GM13977 (cell line): Measurements from ENCODE around the gene CXXC4.

Source experiments
- DNase-seq: peaks from one replicate; pipeline ENCODE4 v3.0.0; 2012; ENCODE audit warnings: low spot score
- CTCF ChIP-seq: IDR thresholded peaks from 2 replicates; pipeline ENCODE4 v1.5.1; 2012; ENCODE audit warnings: mild to moderate bottlenecking, control low read depth; ENCODE audit not compliant: insufficient read depth; ENCODE audit errors: extremely low read depth, missing control alignments
- in situ Hi-C: fragments of 300-500 bp; cut with MboI; formaldehyde crosslinking; loops from one replicate; pipeline ENCODE4 v1.12.0; 2022; ENCODE audit warnings: low sequenced_read_pairs, low pct_unique_long_range_greater_than_20kb, mixed read lengths, inconsistent platforms; ENCODE audit not compliant: unreplicated experiment

CXXC4 gene

GRCh38 chr4:104465201-104465600, 29.5 kb downstream of the CXXC4 start:
- DNase-seq = no peak
- in situ Hi-C loops = no loop called here
- TF ChIP-seq CTCF = no peak

GRCh38 chr4:104462641-104463040, 32.1 kb downstream of the CXXC4 start:
- no peak for DNase-seq
- no peak for TF ChIP-seq CTCF
- in situ Hi-C loops = no loop called here

GRCh38 chr4:104457308-104457981, 37.2 kb downstream of the CXXC4 start:
- no peak for DNase-seq
- in situ Hi-C loops = no loop called here
- no peak for TF ChIP-seq CTCF

- in situ Hi-C loops = no loop called here
- DNase-seq = peak; percentile 4
- peak; percentile 30 for TF ChIP-seq CTCF
These were observed 43.1 kb downstream of the CXXC4 start for GRCh38 chr4:104451573-104451972.

- in situ Hi-C loops = no loop called here
- no peak for TF ChIP-seq CTCF
These were observed 45.2 kb downstream of the CXXC4 start for GRCh38 chr4:104449537-104449936.

GRCh38 chr4:104447294-104447693, 47.4 kb downstream of the CXXC4 start:
- in situ Hi-C loops = no loop called here
- no peak for TF ChIP-seq CTCF
- DNase-seq = no peak

More at GRCh38 chr4:104449537-104449936, 45.2 kb downstream of the CXXC4 start:
- DNase-seq = no peak
